NB4 (cell line): ENCODE results near the gene AHCTF1.

Experiments used
- CTCF ChIP-seq: IDR thresholded peaks from one replicate; pipeline ENCODE4 v1.5.1; 2012; ENCODE audit warnings: low read depth, low read length
- POLR2A ChIP-seq: IDR thresholded peaks from 2 replicates; pipeline ENCODE4 v1.6.1; 2011; ENCODE audit warnings: mild to moderate bottlenecking; ENCODE audit not compliant: insufficient read length; ENCODE audit errors: extremely low read depth

- TF ChIP-seq CTCF = no peak
- no peak for TF ChIP-seq POLR2A
Observed at GRCh38 chr1:246825557-246826175, 106.1 kb downstream of the AHCTF1 start.
